ENCODE results near the gene NEK7. TPM values are rescaled to one million over a fixed set of nuclear protein-coding genes. Genes with fewer than 3 reads are reported as not detected.

The NEK7 gene
- total and polyA plus RNA-seq, 9 donors, result 25.0 to 87.0 (median 61.3) TPM

DNA sequence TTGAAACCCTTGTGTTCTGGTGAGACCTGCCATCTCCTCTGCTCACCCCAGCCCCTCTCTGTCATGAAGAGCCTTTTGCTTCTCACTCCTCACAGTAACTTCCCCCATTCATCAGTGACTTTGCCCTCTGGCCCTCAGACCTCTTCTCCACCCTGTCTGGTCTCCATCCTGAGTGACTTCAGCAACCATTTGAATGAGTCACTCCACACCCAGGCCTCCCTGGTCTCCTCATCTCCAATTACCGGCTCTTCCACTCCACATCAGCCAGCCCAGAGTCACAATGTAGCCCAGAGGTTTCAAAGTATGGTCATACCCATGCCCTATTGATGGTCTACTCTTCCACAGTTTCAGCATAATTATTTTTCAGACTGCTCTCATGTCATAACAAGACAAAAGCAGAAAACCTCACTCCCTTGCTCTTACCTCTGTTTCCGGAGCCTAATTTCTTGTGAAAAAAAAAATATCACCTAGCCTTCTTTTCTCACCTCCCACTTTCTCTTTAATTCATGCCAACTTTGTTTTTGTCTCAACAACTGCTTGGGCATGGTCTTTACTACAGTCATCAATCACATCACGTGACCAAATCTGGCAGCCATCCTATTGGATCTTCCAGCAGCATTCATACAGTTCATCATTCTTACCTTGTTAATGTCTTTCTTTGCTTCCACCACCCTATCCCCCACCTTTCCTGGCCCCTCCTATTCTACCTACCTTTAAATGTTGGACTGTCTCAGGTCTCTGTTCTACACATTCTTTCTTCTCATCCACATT is 35.6 kb upstream of the NEK7 start:
- Histone ChIP-seq H3K4me3 (no peak overlapping the region), H3K4me1 (ENCODE audit: insufficient read depth) (peaks cover 4% of the 10 kb centered on the region), H3K27me3 (no peaks in the 10 kb centered on the region), H3K9me3 (no peaks in the 10 kb centered on the region), H3K36me3 (no peaks in the 10 kb centered on the region), H3K27ac (no peak overlapping the region)
- DNase-seq, result no peak
- 87 to 94% (median 92%) methylated on average over 3 of the region's 3 CpGs for WGBS, 3 donors
- TF ChIP-seq POLR2A (IDR thresholded peaks at IDR 0.05) (no peak), EP300 (IDR thresholded peaks at IDR 0.05) (no peak)
- TF ChIP-seq, protein P1, sequence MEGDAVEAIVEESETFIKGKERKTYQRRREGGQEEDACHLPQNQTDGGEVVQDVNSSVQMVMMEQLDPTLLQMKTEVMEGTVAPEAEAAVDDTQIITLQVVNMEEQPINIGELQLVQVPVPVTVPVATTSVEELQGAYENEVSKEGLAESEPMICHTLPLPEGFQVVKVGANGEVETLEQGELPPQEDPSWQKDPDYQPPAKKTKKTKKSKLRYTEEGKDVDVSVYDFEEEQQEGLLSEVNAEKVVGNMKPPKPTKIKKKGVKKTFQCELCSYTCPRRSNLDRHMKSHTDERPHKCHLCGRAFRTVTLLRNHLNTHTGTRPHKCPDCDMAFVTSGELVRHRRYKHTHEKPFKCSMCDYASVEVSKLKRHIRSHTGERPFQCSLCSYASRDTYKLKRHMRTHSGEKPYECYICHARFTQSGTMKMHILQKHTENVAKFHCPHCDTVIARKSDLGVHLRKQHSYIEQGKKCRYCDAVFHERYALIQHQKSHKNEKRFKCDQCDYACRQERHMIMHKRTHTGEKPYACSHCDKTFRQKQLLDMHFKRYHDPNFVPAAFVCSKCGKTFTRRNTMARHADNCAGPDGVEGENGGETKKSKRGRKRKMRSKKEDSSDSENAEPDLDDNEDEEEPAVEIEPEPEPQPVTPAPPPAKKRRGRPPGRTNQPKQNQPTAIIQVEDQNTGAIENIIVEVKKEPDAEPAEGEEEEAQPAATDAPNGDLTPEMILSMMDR (IDR thresholded peaks at IDR 0.05), result no peak
- intact Hi-C loops (cut with DNase I), result no loop called here

DNA sequence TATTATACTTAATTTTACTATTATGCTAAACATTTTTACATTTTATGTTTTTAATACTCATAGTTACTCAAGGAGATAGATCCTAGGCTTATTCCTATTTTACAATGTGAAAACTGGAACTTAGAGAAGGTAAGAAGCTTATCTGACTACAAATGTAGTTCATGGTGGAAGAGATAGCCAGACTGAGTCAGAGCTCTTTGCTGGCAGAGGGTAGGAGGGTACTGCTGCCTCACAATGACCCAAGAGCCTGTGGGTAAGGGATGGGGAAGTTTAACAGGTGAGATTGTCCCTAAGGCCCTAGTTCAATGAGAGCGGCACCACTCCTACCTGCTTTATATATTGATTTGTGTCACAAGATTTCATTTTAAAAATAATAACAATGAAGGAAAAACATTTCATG is 34.1 kb upstream of the NEK7 start:
- WGBS, 3 donors, result 39 to 78% (median 54%) methylated on average over 1 of the region's 1 CpG
- Histone ChIP-seq H3K4me1 (ENCODE audit: insufficient read depth) (peaks cover 2% of the 10 kb centered on the region), H3K36me3 (no peaks in the 10 kb centered on the region), H3K4me3 (no peak overlapping the region), H3K9me3 (no peaks in the 10 kb centered on the region), H3K27me3 (no peaks in the 10 kb centered on the region), H3K27ac (no peak overlapping the region)
- intact Hi-C loops (cut with DNase I), result no loop called here
- DNase-seq, result no peak
- TF ChIP-seq POLR2A (IDR thresholded peaks at IDR 0.05), result no peak
- TF ChIP-seq, protein P1 (IDR thresholded peaks at IDR 0.05), result no peak
- no peak for TF ChIP-seq EP300 (IDR thresholded peaks at IDR 0.05)

DNA sequence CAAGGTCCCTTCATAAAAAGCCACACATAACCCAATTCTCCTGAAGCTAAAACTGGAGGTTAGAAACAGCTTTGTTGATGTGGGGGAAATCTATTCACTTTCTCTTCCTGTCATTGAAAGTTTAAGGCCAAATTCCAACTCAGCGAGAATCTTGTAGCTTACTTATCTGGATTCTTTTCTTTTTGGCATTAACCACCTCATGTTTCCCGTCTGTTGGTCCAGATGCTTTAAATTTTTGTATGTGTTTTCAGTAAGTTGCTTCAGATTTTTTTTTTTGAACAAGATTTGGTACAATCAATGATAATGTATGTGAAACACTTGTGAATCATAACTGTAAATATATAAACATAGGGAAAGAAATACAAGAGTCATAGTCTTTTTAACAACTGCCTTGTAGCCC is 33.7 kb upstream of the NEK7 start:
- intact Hi-C loops (cut with DNase I), result no loop called here
- Histone ChIP-seq H3K27ac (no peak overlapping the region), H3K9me3 (no peaks in the 10 kb centered on the region), H3K27me3 (no peaks in the 10 kb centered on the region), H3K4me3 (no peak overlapping the region), H3K4me1 (ENCODE audit: insufficient read depth) (peaks cover 2% of the 10 kb centered on the region), H3K36me3 (no peaks in the 10 kb centered on the region)
- WGBS, 3 donors, result 1 to 5% (median 4%) methylated on average over 2 of the region's 2 CpGs
- TF ChIP-seq POLR2A (IDR thresholded peaks at IDR 0.05), result no peak
- TF ChIP-seq EP300 (IDR thresholded peaks at IDR 0.05), result no peak
- TF ChIP-seq, protein P1 (IDR thresholded peaks at IDR 0.05), result no peak
- DNase-seq, result no peak

DNA sequence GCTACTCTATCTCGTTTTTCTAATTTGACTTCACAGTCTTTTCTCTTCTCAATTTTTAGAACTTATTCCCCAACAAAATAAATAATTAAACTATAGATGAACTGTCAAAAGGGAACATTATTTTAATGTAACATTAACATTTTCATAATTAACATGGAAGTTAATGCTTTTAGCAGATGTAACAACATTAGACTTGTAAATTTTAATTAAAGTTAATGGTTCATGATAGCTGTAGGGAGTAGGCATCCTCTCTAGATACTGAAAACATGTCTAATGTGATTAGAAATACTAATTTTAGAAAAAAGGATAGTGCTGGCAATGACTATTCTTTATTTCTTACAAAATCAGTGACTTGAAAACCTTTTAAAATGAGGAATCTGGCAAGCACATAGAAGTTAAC is 32.1 kb upstream of the NEK7 start:
- Histone ChIP-seq H3K27ac (no peak overlapping the region), H3K27me3 (no peaks in the 10 kb centered on the region), H3K4me3 (no peak overlapping the region), H3K36me3 (no peaks in the 10 kb centered on the region), H3K9me3 (no peaks in the 10 kb centered on the region), H3K4me1 (ENCODE audit: insufficient read depth) (peaks cover 2% of the 10 kb centered on the region)
- 8 to 21% (median 8%) methylated on average over 1 of the region's 1 CpG for WGBS, 3 donors
- TF ChIP-seq EP300 (IDR thresholded peaks at IDR 0.05) (no peak), POLR2A (IDR thresholded peaks at IDR 0.05) (no peak)
- TF ChIP-seq, protein P1 (IDR thresholded peaks at IDR 0.05), result no peak
- DNase-seq, result no peak
- intact Hi-C loops (cut with DNase I), result no loop called here

Data from ovary (tissue), 9 donors.